Heart left ventricle (tissue), 16 donors: ENCODE results near the gene CEACAM1. TPM values are rescaled to one million over a fixed set of nuclear protein-coding genes. Genes with fewer than 3 reads are reported as not detected.

Experiments used
- ATAC-seq, 4 donors: fragments of 200-7000 bp; cut with Tn5 transposase; one replicate each; pipeline ENCODE4 v1.9.1; 2020 to 2022; ENCODE audit warnings: moderate library complexity in 4 of 4, mild to moderate bottlenecking in 3 of 4, moderate number of reproducible peaks in 1 of 4
- DNase-seq, 5 donors: peaks; one replicate each; pipeline ENCODE4 v3.0.0-alpha.2; 2020
- H3K27ac ChIP-seq, 12 donors: fragments of 200-600 bp; sonication (generic) in 4 of 12; one replicate each; pipeline versions ENCODE4 v1.5.0 to v1.8.0; 2016 to 2022; ENCODE audit warnings: mild to moderate bottlenecking in 2 of 12
- H3K27me3 ChIP-seq, 9 donors: fragments of 200-600 bp; sonication (generic) in 2 of 9; one replicate each; pipeline versions ENCODE4 v1.5.1 to v1.8.0; 2016 to 2022; ENCODE audit warnings: mild to moderate bottlenecking in 3 of 9
- H3K36me3 ChIP-seq, 9 donors: fragments of 200-600 bp; sonication (generic) in 2 of 9; one replicate each; pipeline versions ENCODE4 v1.5.0 to v1.8.0; 2018 to 2022; ENCODE audit warnings: mild to moderate bottlenecking in 2 of 9
- H3K4me1 ChIP-seq, 12 donors: fragments of 200-600 bp; sonication (generic) in 4 of 12; one replicate each; pipeline versions ENCODE4 v1.5.0 to v1.8.0; 2016 to 2022; ENCODE audit warnings: mild to moderate bottlenecking in 3 of 12
- H3K4me3 ChIP-seq, 12 donors: fragments of 200-600 bp; sonication (generic) in 4 of 12; one replicate each; pipeline versions ENCODE4 v1.5.0 to v1.8.0; 2017 to 2022; ENCODE audit warnings: mild to moderate bottlenecking in 9 of 12, moderate library complexity in 4 of 12
- H3K9me3 ChIP-seq, 12 donors: fragments of 200-600 bp; sonication (generic) in 4 of 12; one replicate each; pipeline versions ENCODE4 v1.5.0 to v1.8.0; 2016 to 2022; ENCODE audit warnings: mild to moderate bottlenecking in 1 of 12
- POLR2A ChIP-seq, 2 donors: fragments of 450-650 bp; IDR thresholded peaks; one replicate each; pipeline ENCODE4 v1.6.1; 2017; ENCODE audit warnings: antibody characterized with exemption in 2 of 2, mild to moderate bottlenecking in 2 of 2, moderate library complexity in 2 of 2
- WGBS, 4 donors: extraction: QIAGEN DNeasy Blood & Tissue Kit in 2 of 4; methylation state at CpG; one replicate each; pipeline versions ENCODE4 v1.1.5 to v1.1.7; 2013 to 2018; 5-methylcytosine and 5-hydroxymethylcytosine counted together
- intact Hi-C, 10 donors: fragments of 100-400 bp; cut with DNase I; formaldehyde crosslinking; loops; one replicate each; pipeline versions ENCODE4 v1.11.1 to v1.14.2; 2022
- polyA plus RNA-seq, 2 donors: library from polyadenylated mRNA; stranded (reverse); fragments of 200-250 nt; gene quantifications; one replicate each; pipeline ENCODE4 v1.2.3, GENCODE V29; 2013
- total RNA-seq, 9 donors: library from RNA; depleted of rRNA in 2 of 9; stranded (reverse); fragments of >200 nt in 2 of 9; fragmentation: NEBNext Ultra II Directional in 3 of 9; extraction: Animal tissue kit (Norgen Biotek cat#: 25700) in 3 of 9; gene quantifications; one replicate each; pipeline versions ENCODE4 v1.1.0 to v1.2.4, GENCODE V29; 2016 to 2023
- TF ChIP-seq, protein P1 (sequence below), 12 donors: fragments of 200-600 bp; sonication (generic) in 4 of 12; IDR thresholded peaks; one replicate each; pipeline versions ENCODE4 v1.5.0 to v1.8.0; 2018 to 2022; ENCODE audit warnings: antibody characterized with exemption in 12 of 12, mild to moderate bottlenecking in 5 of 12
- donor health status: ischemic (EF 13 %, LVEDD 7.1; RV severe dilation, severe dysfunction).
- donor health status: healthy with polysubstance abuse.
- donor health status: DM: no; HTN: yes; CAD: no.
- donor health status: DM: no; HTN: no; CAD: no.
- donor health status: ischemic (EF 25% LVEDD 6.9; RV normal size, moderate dysfunction).
- donor health status: ischemic (EF 25% LVEDD 5.7; RV mildly dilated, moderate dysfunction).
- donor health status: healthy.
- donor health status: DM: yes; HTN: yes; CAD: no.
- donor health status: ischemic (EF 35%, LVEDD 5.7; RV mildly dilated, moderate dysfunction).
- donor health status: nonischemic (EF 11% LVEDD 7.7; RV severe dilation, severe dysfunction).
- donor health status: DM: yes; HTN: yes; CAD: no.
- donor health status: PGD.
- donor health status: ischemic (EF 29% LVEDD 5.4; RV normal size, mild dysfunction).
- donor health status: nonischemic (EF 23%, LVEDD 6.1; RV moderate dilation, normal function).

Gene CEACAM1
- total and polyA plus RNA-seq, 11 donors, result 1.3 to 8.3 (median 2.4) TPM

DNA sequence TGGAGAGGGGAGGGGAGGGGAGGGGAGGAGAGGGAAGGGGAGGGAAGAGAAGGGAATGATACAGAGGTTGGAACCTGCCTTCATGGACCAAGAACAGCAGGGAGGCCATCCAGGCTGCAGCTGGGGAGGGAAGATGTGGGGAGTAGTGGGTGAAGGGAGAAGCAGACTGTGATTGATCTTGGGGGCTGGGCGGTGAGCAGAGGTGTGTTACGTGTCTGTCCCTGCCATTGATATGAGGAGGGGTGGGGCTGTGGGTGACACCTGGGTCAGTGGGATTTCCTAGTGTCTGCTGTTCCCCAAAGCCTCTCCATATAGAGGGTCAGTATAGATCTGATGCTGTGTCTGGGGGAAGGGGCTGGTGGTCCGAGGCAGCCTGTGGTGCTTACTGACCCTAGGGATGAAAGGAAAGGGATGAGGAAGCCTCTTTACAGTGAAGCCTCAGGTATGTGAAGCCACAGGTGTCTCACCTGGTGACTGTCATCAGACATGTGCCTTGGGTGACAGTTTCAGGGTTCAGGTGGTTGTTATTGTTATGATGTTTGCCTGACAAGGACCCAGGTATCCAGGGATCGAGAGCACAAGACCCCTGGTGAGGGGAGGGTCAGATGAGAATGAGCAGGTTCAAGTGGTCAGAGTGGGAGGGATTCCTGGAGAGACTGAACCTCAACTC is 18.7 kb upstream of the CEACAM1 start:
- TF ChIP-seq, protein P1, sequence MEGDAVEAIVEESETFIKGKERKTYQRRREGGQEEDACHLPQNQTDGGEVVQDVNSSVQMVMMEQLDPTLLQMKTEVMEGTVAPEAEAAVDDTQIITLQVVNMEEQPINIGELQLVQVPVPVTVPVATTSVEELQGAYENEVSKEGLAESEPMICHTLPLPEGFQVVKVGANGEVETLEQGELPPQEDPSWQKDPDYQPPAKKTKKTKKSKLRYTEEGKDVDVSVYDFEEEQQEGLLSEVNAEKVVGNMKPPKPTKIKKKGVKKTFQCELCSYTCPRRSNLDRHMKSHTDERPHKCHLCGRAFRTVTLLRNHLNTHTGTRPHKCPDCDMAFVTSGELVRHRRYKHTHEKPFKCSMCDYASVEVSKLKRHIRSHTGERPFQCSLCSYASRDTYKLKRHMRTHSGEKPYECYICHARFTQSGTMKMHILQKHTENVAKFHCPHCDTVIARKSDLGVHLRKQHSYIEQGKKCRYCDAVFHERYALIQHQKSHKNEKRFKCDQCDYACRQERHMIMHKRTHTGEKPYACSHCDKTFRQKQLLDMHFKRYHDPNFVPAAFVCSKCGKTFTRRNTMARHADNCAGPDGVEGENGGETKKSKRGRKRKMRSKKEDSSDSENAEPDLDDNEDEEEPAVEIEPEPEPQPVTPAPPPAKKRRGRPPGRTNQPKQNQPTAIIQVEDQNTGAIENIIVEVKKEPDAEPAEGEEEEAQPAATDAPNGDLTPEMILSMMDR (IDR thresholded peaks at IDR 0.05), result no peak
- no peak for TF ChIP-seq POLR2A (IDR thresholded peaks at IDR 0.05)
- peaks cover 0 to 29% (median 0%) of the 10 kb centered on the region in 9 donors for H3K27me3 ChIP-seq
- H3K27ac ChIP-seq, result no peak overlapping the region
- no peak overlapping the region for H3K4me3 ChIP-seq
- no peak for ATAC-seq
- H3K36me3 ChIP-seq, result no peaks in the 10 kb centered on the region
- H3K9me3 ChIP-seq, result peaks cover 0 to 8% (median 0%) of the 10 kb centered on the region in 12 donors
- intact Hi-C loops, result no loop called here
- WGBS, 4 donors, result 75 to 82% (median 79%) methylated on average over 4 of the region's 4 CpGs
- H3K4me1 ChIP-seq, result no peaks in the 10 kb centered on the region
- DNase-seq, result no peak

DNA sequence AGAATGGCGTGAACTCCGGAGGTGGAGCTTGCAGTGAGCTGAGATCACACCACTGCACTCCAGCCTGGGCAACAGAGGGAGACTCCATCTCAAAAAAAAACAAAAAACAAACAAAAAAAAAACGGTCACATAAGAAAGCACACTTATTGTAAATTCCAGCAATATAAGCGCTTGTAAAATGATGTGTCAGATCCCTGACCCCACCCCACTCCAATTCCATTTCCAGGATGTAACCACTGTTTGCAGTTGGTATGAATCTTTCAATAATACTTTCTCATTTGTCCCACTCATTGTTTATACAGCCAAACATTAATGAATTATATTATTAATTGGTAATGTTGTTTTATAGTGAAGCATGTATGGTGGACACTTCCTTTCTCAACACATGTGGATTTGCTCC is 15.9 kb upstream of the CEACAM1 start:
- no peaks in the 10 kb centered on the region for H3K4me1 ChIP-seq
- no peak for TF ChIP-seq POLR2A (IDR thresholded peaks at IDR 0.05)
- TF ChIP-seq, protein P1 (IDR thresholded peaks at IDR 0.05), result no peak
- peaks cover 0 to 19% (median 0%) of the 10 kb centered on the region in 9 donors for H3K27me3 ChIP-seq
- no peak overlapping the region for H3K27ac ChIP-seq
- no peaks in the 10 kb centered on the region for H3K36me3 ChIP-seq
- intact Hi-C loops, result no loop called here
- DNase-seq (no peak), ATAC-seq (no peak)
- 84 to 86% (median 84%) methylated on average over 4 of the region's 4 CpGs for WGBS, 4 donors
- no peak overlapping the region for H3K4me3 ChIP-seq
- peaks cover 0 to 4% (median 0%) of the 10 kb centered on the region in 12 donors for H3K9me3 ChIP-seq

DNA sequence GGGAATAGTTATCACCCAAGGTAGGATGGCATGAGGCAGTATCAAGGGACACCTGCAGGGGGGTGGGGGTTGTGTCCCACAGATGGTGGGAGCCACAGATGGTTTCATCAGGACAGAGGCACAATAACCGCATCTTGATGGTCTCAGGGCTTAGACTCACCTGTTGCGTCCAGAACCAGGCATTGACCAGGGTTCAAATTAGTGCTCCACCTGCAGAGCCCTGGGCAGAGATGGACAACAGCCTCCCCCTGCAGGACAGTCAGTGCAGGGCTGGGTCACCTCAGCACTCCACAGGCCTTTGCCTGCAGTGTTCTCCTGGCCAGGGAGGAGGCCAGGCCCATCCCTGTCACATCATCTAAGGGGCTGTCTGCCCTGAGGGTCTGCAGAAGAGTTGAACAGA is 14.5 kb upstream of the CEACAM1 start:
- no peaks in the 10 kb centered on the region for H3K36me3 ChIP-seq
- no peaks in the 10 kb centered on the region for H3K4me1 ChIP-seq
- DNase-seq (no peak), ATAC-seq (no peak)
- TF ChIP-seq POLR2A (IDR thresholded peaks at IDR 0.05), result no peak
- TF ChIP-seq, protein P1 (IDR thresholded peaks at IDR 0.05), result no peak
- peaks cover 0 to 14% (median 0%) of the 10 kb centered on the region in 9 donors for H3K27me3 ChIP-seq
- no peak overlapping the region for H3K27ac ChIP-seq
- peaks cover 0 to 6% (median 0%) of the 10 kb centered on the region in 12 donors for H3K9me3 ChIP-seq
- intact Hi-C loops, result no loop called here
- H3K4me3 ChIP-seq, result no peak overlapping the region
- 97 to 100% (median 99%) methylated on average over 1 to 2 of the region's 2 CpGs for WGBS, 4 donors

DNA sequence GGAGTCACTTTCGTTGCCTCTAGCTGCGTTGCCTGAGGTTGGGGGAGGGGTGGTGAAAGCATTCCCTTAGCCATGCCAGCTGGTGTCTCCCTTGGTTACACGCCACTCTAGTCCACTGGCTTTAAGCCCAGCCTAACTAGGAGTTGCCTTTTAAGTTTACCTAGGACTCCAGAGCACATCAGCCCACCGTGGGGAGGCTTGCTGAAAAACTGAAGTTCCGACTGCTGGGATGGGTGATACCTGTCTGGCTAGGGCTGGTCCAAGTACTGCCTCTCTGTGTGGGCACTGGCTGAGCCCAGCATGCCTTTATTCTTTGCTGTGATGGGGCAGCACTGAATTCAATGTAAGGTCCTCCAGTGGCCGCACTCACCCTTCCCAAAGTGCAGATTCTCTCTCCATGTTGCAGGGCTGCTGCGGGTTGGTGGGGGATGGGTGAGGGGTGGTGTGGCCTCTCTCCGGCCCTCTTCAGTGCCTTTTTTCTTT is 11.8 kb upstream of the CEACAM1 start:
- WGBS, 4 donors, result 63 to 66% (median 65%) methylated on average over 8 of the region's 8 CpGs
- no peak for ATAC-seq

More for the DNA sequence above, 11.8 kb upstream of the CEACAM1 start:
- peaks cover 0 to 5% (median 0%) of the 10 kb centered on the region in 9 donors for H3K27me3 ChIP-seq
- TF ChIP-seq, protein P1 (IDR thresholded peaks at IDR 0.05), result no peak
- no peak for TF ChIP-seq POLR2A (IDR thresholded peaks at IDR 0.05)
- intact Hi-C loops, result no loop called here
- peaks cover 0 to 8% (median 0%) of the 10 kb centered on the region in 12 donors for H3K9me3 ChIP-seq
- H3K4me1 ChIP-seq, result no peaks in the 10 kb centered on the region
- DNase-seq, result no peak
- H3K27ac ChIP-seq, result no peak overlapping the region
- no peak overlapping the region for H3K4me3 ChIP-seq
- H3K36me3 ChIP-seq, result no peaks in the 10 kb centered on the region
